Omental fat pad (tissue), 4 donors: ENCODE results near the gene GMPR. TPM values are rescaled to one million over a fixed set of nuclear protein-coding genes. Genes with fewer than 3 reads are reported as not detected.

Source experiments
- ATAC-seq: fragments of 150-250 bp; one replicate; pipeline ENCODE4 v1.9.1; 2016; ENCODE audit warnings: mild to moderate bottlenecking, moderate library complexity; ENCODE audit not compliant: low FRiP score
- DNase-seq: peaks from one replicate; pipeline ENCODE4 v3.0.0-alpha.2; 2019; ENCODE audit warnings: low spot score
- CTCF ChIP-seq, 3 donors: fragments of 450-650 bp; IDR thresholded peaks; one replicate each; pipeline ENCODE4 v1.5.1; 2016 to 2017; ENCODE audit warnings: antibody characterized with exemption in 3 of 3, mild to moderate bottlenecking in 3 of 3, moderate library complexity in 2 of 3
- total RNA-seq, 4 donors: library from RNA; depleted of rRNA; stranded (reverse); fragments of >200 nt; gene quantifications; one replicate each; pipeline ENCODE4 v1.1.0, GENCODE V29; 2016

GMPR gene
- total RNA-seq, 4 donors from 2014 or later: 2.4 to 24.5 (median 9.9) TPM

- ATAC-seq (no peak), DNase-seq (no peak)
- TF ChIP-seq CTCF (IDR thresholded peaks at IDR 0.05): no peak
Observed at GRCh38 chr6:16251706-16252105, 13.3 kb downstream of the GMPR start.

GRCh38 chr6:16252686-16253299 is 14.4 kb downstream of the GMPR start:
- TF ChIP-seq CTCF (IDR thresholded peaks at IDR 0.05): no peak
- ATAC-seq: no peak
- no peak for DNase-seq

GRCh38 chr6:16253399-16254144 is 15.2 kb downstream of the GMPR start:
- ATAC-seq (no peak), DNase-seq (no peak)
- no peak for TF ChIP-seq CTCF (IDR thresholded peaks at IDR 0.05)

- TF ChIP-seq CTCF (IDR thresholded peaks at IDR 0.05): no peak
- no peak for DNase-seq
Observed at GRCh38 chr6:16254535-16254934, 16.1 kb downstream of the GMPR start.

GRCh38 chr6:16256781-16257180 is 18.4 kb downstream of the GMPR start:
- no peak for ATAC-seq
- TF ChIP-seq CTCF (IDR thresholded peaks at IDR 0.05): no peak
- no peak for DNase-seq

More at GRCh38 chr6:16254535-16254934, 16.1 kb downstream of the GMPR start:
- no peak for ATAC-seq

- no peak for TF ChIP-seq CTCF (IDR thresholded peaks at IDR 0.05)
- DNase-seq: no peak
- ATAC-seq: no peak
Observed at GRCh38 chr6:16257999-16258708, 19.8 kb downstream of the GMPR start.
